Measurements from ENCODE around the gene MEIS2.

DNA sequence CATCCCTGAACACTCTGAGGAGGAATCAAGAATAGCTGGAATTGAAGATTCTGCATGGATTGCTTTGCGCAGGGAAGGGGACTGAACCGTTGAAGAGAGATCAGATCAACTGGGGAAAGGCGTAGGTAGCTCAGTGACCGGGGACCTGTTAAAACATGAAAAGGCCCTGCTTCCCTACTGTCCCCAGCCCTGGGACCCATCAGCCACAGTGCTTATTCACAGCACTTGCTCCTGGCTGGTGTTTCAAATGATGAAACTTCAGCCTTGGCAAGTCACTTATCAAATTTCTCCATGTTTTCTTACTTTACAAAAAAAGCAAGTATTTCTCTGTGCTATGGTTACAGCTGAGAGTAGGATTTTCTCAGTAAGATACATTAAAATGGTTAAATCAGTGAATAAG is 199.3 kb downstream of the MEIS2 start:
- TF ChIP-seq, protein P1, sequence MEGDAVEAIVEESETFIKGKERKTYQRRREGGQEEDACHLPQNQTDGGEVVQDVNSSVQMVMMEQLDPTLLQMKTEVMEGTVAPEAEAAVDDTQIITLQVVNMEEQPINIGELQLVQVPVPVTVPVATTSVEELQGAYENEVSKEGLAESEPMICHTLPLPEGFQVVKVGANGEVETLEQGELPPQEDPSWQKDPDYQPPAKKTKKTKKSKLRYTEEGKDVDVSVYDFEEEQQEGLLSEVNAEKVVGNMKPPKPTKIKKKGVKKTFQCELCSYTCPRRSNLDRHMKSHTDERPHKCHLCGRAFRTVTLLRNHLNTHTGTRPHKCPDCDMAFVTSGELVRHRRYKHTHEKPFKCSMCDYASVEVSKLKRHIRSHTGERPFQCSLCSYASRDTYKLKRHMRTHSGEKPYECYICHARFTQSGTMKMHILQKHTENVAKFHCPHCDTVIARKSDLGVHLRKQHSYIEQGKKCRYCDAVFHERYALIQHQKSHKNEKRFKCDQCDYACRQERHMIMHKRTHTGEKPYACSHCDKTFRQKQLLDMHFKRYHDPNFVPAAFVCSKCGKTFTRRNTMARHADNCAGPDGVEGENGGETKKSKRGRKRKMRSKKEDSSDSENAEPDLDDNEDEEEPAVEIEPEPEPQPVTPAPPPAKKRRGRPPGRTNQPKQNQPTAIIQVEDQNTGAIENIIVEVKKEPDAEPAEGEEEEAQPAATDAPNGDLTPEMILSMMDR (conservative IDR thresholded peaks at IDR 0.05; ENCODE audit: low read depth in 2 of 2), result no peak
- TF ChIP-seq EZH2 (IDR thresholded peaks at IDR 0.05; ENCODE audit: low read depth, unreplicated experiment), result no peak
- TF ChIP-seq POLR2AphosphoS5 (IDR thresholded peaks at IDR 0.05; ENCODE audit: low read depth), result no peak
- TF ChIP-seq JUNB (IDR thresholded peaks at IDR 0.05; ENCODE audit: unreplicated experiment), result no peak
- TF ChIP-seq ZNF114 (CRISPR knock-in tag; IDR thresholded peaks at IDR 0.05), result no peak
- no peak for TF ChIP-seq CREB1 (CRISPR knock-in tag; IDR thresholded peaks at IDR 0.05; ENCODE audit: low read depth)
- TF ChIP-seq NANOG (IDR thresholded peaks at IDR 0.05; ENCODE audit: borderline replicate concordance), result no peak
- TF ChIP-seq, protein P2, sequence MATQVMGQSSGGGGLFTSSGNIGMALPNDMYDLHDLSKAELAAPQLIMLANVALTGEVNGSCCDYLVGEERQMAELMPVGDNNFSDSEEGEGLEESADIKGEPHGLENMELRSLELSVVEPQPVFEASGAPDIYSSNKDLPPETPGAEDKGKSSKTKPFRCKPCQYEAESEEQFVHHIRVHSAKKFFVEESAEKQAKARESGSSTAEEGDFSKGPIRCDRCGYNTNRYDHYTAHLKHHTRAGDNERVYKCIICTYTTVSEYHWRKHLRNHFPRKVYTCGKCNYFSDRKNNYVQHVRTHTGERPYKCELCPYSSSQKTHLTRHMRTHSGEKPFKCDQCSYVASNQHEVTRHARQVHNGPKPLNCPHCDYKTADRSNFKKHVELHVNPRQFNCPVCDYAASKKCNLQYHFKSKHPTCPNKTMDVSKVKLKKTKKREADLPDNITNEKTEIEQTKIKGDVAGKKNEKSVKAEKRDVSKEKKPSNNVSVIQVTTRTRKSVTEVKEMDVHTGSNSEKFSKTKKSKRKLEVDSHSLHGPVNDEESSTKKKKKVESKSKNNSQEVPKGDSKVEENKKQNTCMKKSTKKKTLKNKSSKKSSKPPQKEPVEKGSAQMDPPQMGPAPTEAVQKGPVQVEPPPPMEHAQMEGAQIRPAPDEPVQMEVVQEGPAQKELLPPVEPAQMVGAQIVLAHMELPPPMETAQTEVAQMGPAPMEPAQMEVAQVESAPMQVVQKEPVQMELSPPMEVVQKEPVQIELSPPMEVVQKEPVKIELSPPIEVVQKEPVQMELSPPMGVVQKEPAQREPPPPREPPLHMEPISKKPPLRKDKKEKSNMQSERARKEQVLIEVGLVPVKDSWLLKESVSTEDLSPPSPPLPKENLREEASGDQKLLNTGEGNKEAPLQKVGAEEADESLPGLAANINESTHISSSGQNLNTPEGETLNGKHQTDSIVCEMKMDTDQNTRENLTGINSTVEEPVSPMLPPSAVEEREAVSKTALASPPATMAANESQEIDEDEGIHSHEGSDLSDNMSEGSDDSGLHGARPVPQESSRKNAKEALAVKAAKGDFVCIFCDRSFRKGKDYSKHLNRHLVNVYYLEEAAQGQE (IDR thresholded peaks at IDR 0.05; ENCODE audit: unreplicated experiment), result no peak
- TF ChIP-seq EZH2phosphoT487 (IDR thresholded peaks at IDR 0.05; ENCODE audit: unreplicated experiment), result no peak
- TF ChIP-seq, protein P3, sequence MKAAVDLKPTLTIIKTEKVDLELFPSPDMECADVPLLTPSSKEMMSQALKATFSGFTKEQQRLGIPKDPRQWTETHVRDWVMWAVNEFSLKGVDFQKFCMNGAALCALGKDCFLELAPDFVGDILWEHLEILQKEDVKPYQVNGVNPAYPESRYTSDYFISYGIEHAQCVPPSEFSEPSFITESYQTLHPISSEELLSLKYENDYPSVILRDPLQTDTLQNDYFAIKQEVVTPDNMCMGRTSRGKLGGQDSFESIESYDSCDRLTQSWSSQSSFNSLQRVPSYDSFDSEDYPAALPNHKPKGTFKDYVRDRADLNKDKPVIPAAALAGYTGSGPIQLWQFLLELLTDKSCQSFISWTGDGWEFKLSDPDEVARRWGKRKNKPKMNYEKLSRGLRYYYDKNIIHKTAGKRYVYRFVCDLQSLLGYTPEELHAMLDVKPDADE (IDR thresholded peaks at IDR 0.05), result no peak
- TF ChIP-seq STAT1 (IDR thresholded peaks at IDR 0.05; ENCODE audit: unreplicated experiment), result no peak
- TF ChIP-seq ZNF331 (CRISPR knock-in tag; IDR thresholded peaks at IDR 0.05; ENCODE audit: low read depth), result no peak
